Astrocyte (in vitro differentiated cells and primary cell): Measurements from ENCODE around the gene PLCL1.

ENCODE experiments used
- EZH2 ChIP-seq: IDR thresholded peaks from 2 replicates; pipeline ENCODE4 v1.6.1; 2012; ENCODE audit warnings: mild to moderate bottlenecking, low read length, inconsistent platforms; ENCODE audit not compliant: insufficient read depth
- TF ChIP-seq, protein P1 (sequence below): IDR thresholded peaks from 2 replicates; pipeline ENCODE4 v1.5.1; 2011; ENCODE audit warnings: low read depth, mild to moderate bottlenecking, inconsistent platforms, low read length, moderate library complexity; ENCODE audit not compliant: insufficient read depth

DNA sequence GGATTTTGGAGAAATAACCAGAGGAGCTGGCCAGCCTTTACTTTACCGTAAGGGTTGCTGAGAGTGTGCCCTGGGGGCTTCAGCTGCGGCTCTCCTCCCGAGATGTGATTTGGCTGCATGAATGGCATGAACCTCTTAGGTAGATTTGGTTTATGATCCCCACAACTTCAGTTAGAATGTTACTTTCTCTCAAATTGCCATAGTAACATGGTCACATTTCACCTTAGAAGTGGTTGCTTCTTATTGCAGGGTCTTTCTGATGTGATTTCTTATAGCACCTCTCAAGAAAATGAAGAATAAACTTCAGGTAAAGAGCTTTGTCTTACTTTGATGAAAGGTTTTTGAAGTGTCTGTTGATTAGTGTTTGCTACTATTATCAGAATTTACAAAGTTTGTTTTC, 5.6 kb downstream of the PLCL1 start:
- TF ChIP-seq, protein P1, sequence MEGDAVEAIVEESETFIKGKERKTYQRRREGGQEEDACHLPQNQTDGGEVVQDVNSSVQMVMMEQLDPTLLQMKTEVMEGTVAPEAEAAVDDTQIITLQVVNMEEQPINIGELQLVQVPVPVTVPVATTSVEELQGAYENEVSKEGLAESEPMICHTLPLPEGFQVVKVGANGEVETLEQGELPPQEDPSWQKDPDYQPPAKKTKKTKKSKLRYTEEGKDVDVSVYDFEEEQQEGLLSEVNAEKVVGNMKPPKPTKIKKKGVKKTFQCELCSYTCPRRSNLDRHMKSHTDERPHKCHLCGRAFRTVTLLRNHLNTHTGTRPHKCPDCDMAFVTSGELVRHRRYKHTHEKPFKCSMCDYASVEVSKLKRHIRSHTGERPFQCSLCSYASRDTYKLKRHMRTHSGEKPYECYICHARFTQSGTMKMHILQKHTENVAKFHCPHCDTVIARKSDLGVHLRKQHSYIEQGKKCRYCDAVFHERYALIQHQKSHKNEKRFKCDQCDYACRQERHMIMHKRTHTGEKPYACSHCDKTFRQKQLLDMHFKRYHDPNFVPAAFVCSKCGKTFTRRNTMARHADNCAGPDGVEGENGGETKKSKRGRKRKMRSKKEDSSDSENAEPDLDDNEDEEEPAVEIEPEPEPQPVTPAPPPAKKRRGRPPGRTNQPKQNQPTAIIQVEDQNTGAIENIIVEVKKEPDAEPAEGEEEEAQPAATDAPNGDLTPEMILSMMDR, result no peak
- no peak for TF ChIP-seq EZH2
